Measurements from ENCODE around the gene NIN.
"Not testable (repeated sequence)": the region's sequence is repeated elsewhere in the genome, so short reads cannot be mapped to it uniquely, and the experiment has no call there.

Gene NIN

GRCh38 chr14:50816395-50817047 lies 14.4 kb downstream of the NIN start:
- no peak for DNase-seq (ENCODE audit: low read depth)

- DNase-seq (ENCODE audit: low read depth), result not testable (repeated sequence)
Measured at GRCh38 chr14:50815526-50815925, 15.4 kb downstream of the NIN start.

- DNase-seq (ENCODE audit: low read depth), result not testable (repeated sequence)
Measured at GRCh38 chr14:50815058-50815457, 15.9 kb downstream of the NIN start.

GRCh38 chr14:50814161-50814560 lies 16.8 kb downstream of the NIN start:
- no peak for DNase-seq (ENCODE audit: low read depth)

GRCh38 chr14:50813544-50813863 lies 17.5 kb downstream of the NIN start:
- no peak for DNase-seq (ENCODE audit: low read depth)

GRCh38 chr14:50812856-50813543 lies 18.0 kb downstream of the NIN start:
- DNase-seq (ENCODE audit: low read depth), result no peak

- DNase-seq (ENCODE audit: low read depth), result no peak
Measured at GRCh38 chr14:50812180-50812579, 18.8 kb downstream of the NIN start.

- DNase-seq (ENCODE audit: low read depth), result no peak
Measured at GRCh38 chr14:50808053-50808452, 22.9 kb downstream of the NIN start.

- no peak for DNase-seq (ENCODE audit: low read depth)
Measured at GRCh38 chr14:50806241-50806933, 24.6 kb downstream of the NIN start.

- no peak for DNase-seq (ENCODE audit: low read depth)
Measured at GRCh38 chr14:50805396-50805795, 25.6 kb downstream of the NIN start.

- DNase-seq (ENCODE audit: low read depth), result no peak
Measured at GRCh38 chr14:50804181-50804721, 26.7 kb downstream of the NIN start.

GRCh38 chr14:50801706-50802105 lies 29.3 kb downstream of the NIN start:
- no peak for DNase-seq (ENCODE audit: low read depth)

GRCh38 chr14:50800032-50800431 lies 30.9 kb downstream of the NIN start:
- no peak for DNase-seq (ENCODE audit: low read depth)

- DNase-seq (ENCODE audit: low read depth), result no peak
Measured at GRCh38 chr14:50798048-50798421, 32.9 kb downstream of the NIN start.

GRCh38 chr14:50797250-50798047 lies 33.5 kb downstream of the NIN start:
- no peak for DNase-seq (ENCODE audit: low read depth)

GRCh38 chr14:50796390-50796789 lies 34.6 kb downstream of the NIN start:
- DNase-seq (ENCODE audit: low read depth), result no peak

- DNase-seq (ENCODE audit: low read depth), result no peak
Measured at GRCh38 chr14:50795909-50796308, 35.1 kb downstream of the NIN start.

- no peak for DNase-seq (ENCODE audit: low read depth)
Measured at GRCh38 chr14:50795142-50795541, 35.8 kb downstream of the NIN start.

GRCh38 chr14:50794068-50794645 lies 36.8 kb downstream of the NIN start:
- no peak for DNase-seq (ENCODE audit: low read depth)

- no peak for DNase-seq (ENCODE audit: low read depth)
Measured at GRCh38 chr14:50792634-50793068, 38.3 kb downstream of the NIN start.

GRCh38 chr14:50792051-50792477 lies 38.9 kb downstream of the NIN start:
- no peak for DNase-seq (ENCODE audit: low read depth)

- DNase-seq (ENCODE audit: low read depth), result no peak
Measured at GRCh38 chr14:50791201-50791600, 39.8 kb downstream of the NIN start.

All from activated T-cell treated with anti-CD3 and anti-CD28 coated beads for 48 hours (primary cell).